SK-N-MC (cell line): Measurements from ENCODE around the gene OTOS.

Source experiments
- EZH2 ChIP-seq: fragments of 200-600 bp; sonication (generic); IDR thresholded peaks from one replicate; pipeline ENCODE4 v1.6.1; 2017; ENCODE audit warnings: antibody characterized with exemption
- FOXP2 ChIP-seq: optimal IDR thresholded peaks from 2 replicates; pipeline ENCODE3; 2011; ENCODE audit warnings: mild to moderate bottlenecking, moderate library complexity; ENCODE audit not compliant: insufficient read depth; ENCODE audit errors: extremely low read length, control extremely low read depth
- POLR2AphosphoS5 ChIP-seq: IDR thresholded peaks from 2 replicates; pipeline ENCODE4 v1.6.1; 2012; ENCODE audit warnings: mild to moderate bottlenecking, low read depth, low read length, borderline replicate concordance

- TF ChIP-seq POLR2AphosphoS5 (no peak), EZH2 (no peak), FOXP2 (no peak)
These were observed 27.4 kb downstream of the OTOS start for GRCh38 chr2:240112914-240113690.
